HG02588 (cell line): Measurements from ENCODE around the gene ERCC8.
"Not testable (repeated sequence)": the region's sequence is repeated elsewhere in the genome, so short reads cannot be mapped to it uniquely, and the experiment has no call there.

ENCODE experiments used
- ATAC-seq: cut with Tn5 transposase; IDR thresholded peaks from one replicate; pipeline ENCODE4 v1.9.1; 2021; ENCODE audit warnings: mild to moderate bottlenecking, moderate library complexity; ENCODE audit not compliant: unreplicated experiment

Gene ERCC8, protein sequence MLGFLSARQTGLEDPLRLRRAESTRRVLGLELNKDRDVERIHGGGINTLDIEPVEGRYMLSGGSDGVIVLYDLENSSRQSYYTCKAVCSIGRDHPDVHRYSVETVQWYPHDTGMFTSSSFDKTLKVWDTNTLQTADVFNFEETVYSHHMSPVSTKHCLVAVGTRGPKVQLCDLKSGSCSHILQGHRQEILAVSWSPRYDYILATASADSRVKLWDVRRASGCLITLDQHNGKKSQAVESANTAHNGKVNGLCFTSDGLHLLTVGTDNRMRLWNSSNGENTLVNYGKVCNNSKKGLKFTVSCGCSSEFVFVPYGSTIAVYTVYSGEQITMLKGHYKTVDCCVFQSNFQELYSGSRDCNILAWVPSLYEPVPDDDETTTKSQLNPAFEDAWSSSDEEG

DNA sequence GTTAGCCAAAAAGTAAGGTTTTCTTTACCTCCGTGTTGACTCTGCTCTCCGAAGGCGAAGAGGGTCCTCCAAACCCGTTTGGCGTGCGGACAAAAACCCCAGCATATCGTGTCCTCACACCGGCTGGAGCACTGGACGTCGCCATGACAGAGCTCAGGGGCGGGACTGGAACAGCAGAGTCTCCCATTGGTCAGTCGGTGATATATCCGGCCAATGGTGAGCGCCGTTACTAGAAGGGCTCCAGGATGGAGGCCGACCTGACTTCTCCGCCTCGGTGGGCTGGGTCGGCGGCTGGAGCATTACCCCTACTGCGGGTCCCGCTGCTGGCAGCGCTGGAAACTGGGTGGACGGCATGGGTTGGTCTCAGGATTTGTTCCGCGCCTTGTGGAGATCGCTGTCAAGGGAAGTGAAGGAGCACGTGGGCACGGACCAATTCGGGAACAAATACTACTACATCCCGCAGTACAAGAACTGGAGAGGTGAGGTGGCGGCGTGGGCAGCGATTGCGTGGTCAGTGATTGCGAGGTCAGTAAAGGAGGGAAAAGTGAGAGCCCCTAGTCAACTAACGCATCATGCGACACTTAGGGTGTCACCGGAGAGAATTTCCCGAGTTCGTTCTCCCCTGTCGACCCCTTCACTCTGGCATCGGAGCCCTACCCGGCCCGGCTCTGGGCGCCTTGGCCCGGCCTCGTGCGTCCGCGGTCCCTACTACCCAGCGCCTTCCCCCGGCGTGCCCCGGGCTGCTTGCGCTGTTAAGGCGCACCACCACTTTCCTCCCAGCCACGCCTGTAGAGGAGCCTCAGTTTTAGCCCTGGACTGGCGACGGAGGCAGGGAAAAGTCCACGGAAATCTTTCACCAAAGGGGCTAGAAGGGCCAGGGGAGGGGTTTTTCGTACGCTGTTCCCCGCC, at the start of gene ERCC8, which contains the start of gene NDUFAF2:
TSS of gene ERCC8 (minus strand) at position 167 of the 909 bp plus-strand sequence. CDS start at position 105, 62 bp downstream.
TSS of gene NDUFAF2 (plus strand) at position 302 of the 909 bp plus-strand sequence. CDS start at position 353, 51 bp downstream.
- peak; percentile 100 for ATAC-seq

GRCh38 chr5:60993875-60994571, 49.2 kb upstream of the ERCC8 start:
- no peak for ATAC-seq

GRCh38 chr5:60993425-60993824, 48.6 kb upstream of the ERCC8 start:
- ATAC-seq = no peak

DNA sequence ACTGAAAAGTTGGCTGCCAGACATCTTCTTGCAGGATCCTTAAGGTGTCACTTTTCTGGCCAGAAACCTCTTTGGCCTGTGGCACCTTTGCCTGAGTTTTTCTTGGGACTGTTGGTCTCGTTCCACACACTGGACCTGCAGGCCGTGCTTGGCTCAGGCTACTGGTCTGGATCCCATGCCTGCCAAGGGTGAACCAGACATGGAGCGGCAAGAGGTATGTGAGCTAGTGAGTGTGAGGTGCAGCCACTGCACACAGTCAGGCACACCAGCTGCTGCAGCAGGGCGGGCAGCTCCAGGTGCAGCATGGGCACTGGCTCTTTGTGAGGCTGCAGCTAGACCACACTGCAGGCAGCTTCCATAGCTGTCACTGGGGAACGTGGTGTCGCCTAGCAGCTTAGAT, 48.0 kb upstream of the ERCC8 start:
- no peak for ATAC-seq

- no peak for ATAC-seq
These were observed 44.9 kb upstream of the ERCC8 start for GRCh38 chr5:60989790-60990189.

- not testable (repeated sequence) for ATAC-seq
These were observed 37.3 kb upstream of the ERCC8 start for GRCh38 chr5:60982127-60982526.

GRCh38 chr5:60980511-60980910, 35.6 kb upstream of the ERCC8 start:
- ATAC-seq = no peak

GRCh38 chr5:60978968-60979367, 34.1 kb upstream of the ERCC8 start:
- ATAC-seq = no peak

DNA sequence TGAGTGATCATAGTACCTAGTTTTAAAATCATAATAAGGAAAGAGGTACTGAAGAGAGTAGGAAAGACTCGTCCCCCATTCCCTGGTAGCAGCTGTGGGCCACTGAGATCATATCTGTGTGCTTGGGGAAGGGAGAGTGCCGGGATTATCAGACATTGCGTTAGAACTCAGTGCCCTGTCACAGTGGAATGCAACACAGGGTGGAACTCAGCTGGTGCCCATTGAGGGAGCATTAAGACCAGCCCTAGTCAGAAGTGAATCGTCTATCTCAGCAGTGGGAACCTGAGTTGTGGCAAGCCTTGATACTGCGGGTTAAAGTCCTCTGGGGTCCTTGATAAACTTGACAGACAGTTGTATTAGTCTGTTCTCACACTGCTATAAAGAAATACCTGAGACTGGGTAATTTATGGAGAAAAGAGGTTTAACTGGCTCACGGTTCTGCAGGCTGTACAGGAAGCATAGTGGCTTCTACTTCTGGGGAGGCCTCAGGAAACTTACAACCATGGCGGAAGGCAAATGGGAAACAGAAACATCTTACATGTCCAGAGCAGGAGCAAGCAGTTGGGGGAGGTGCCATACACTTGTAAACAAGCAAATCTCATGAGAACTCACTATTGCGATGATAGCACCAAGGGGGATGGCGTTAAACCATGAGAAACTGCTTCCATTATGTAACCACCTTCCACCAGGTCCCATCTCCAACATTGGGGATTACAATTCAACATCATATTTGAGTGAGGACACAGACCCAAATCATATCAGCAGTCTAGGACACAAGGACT, 33.3 kb upstream of the ERCC8 start:
- ATAC-seq = no peak

- no peak for ATAC-seq
These were observed 27.4 kb upstream of the ERCC8 start for GRCh38 chr5:60972231-60972630.

DNA sequence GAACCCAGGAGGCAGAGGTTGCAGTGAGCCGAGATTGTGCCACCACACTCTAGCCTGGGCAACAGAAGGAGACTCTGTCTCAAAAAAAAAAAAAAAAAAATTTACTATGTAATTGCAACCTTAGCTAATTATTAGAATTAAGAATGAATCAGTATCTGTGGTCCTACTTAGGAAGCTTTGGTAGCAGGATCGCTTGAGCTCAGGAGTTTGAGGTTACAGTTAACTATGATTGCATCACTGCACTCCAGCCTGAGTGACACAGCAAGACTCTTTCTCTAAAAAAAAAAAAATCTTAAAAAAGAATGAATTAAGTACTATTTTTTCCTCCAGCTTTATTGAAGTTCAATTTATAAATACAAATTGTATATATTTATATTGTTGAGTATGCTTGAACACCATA, 16.8 kb upstream of the ERCC8 start:
- no peak for ATAC-seq

- ATAC-seq = no peak
These were observed 15.7 kb upstream of the ERCC8 start for GRCh38 chr5:60960591-60960990.

GRCh38 chr5:60959156-60959555, 14.3 kb upstream of the ERCC8 start:
- ATAC-seq = no peak

GRCh38 chr5:60958712-60959111, 13.8 kb upstream of the ERCC8 start:
- no peak for ATAC-seq

- ATAC-seq = no peak
These were observed 13.2 kb upstream of the ERCC8 start for GRCh38 chr5:60958088-60958487.

DNA sequence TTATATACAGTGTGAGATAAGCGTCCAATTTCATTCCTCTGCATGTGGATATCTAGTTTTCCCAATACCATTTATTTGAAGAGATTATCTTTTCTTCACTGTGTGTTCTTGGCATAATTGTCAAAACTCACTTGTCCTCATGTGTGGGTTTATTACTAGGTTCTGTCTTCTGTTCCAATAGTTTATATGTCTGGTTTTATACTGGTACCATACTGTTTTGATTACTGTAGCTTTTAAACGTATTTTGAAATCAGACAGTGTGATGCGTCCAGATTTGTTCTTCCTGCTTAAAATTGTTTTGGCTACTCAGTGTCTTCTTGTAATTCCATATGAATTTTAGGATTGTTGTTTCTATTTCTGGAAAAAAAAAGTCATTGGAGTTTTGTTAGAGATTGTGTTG, 10.4 kb upstream of the ERCC8 start:
- no peak for ATAC-seq

GRCh38 chr5:60948738-60949137, 3.9 kb upstream of the ERCC8 start:
- ATAC-seq = no peak

- peak; percentile 16 for ATAC-seq
These were observed 930 bp upstream of the ERCC8 start for GRCh38 chr5:60945813-60946187.

DNA sequence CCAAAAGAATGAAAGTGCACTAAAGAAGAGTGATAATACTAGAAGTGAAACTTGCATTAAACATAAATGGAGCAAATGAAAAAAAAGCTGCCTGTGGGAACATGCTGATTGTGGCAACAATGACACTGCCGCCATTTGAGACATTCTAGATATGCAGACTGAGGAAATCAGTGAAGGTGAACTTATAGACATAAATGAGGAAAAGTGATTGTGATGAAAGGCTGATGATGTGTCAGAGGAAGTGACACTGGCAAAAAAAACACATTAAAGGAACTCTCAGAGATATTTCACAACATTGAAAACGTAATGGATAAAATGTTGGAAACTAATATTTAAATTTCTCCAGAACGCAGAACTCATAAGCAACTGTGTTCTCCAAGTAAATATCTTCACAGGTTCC, 1.2 kb downstream of the ERCC8 start:
- ATAC-seq = no peak

DNA sequence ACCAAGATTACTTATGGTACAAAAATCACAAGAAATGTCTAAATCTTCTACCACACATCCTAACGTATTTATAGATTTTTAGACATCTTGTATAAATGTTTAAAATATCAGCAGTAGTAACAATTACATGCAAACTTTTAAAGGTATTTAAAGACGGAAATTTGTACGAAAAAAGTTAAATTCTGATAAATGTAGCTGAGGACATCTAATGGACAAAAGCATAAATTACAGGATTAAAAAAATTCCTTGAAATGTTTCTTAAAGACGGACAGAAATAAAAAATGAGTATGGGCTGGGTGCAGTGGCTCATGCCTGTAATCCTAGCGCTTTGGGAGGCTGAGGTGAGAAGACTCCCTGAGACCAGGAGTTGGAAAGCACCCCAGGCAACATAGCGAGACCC, 15.8 kb downstream of the ERCC8 start:
- ATAC-seq = no peak
